ENCODE results near the gene PCLO. TPM values are rescaled to one million over a fixed set of nuclear protein-coding genes. Genes with fewer than 3 reads are reported as not detected.

PCLO gene
- total RNA-seq, 1 experiment from 2014 or later: 3.1 TPM

DNA sequence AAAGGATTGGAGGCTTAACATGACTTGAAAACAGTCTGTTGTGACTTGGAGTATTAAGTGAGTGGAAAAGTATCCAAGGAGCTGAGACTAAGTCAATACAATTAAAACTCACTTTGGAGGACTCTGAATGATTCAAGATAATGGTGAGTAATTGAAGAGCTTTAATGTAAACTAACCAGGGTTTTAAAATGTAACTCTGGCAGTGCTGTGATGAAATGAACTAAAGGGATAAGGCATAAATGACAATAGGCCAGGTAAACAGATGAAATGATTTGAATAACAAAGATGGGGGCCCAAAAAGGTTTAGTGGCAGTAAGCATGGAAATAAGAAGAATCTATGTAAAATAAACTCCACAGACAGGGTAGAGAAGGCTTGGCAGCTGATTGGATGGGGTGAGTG is 402.6 kb downstream of the PCLO start:
- H3K27ac ChIP-seq (ENCODE audit: insufficient read length, low read depth, low read length): peak overlapping the region; percentile 57
- no peaks in the 10 kb centered on the region for H3K79me1 ChIP-seq (ENCODE audit: insufficient read depth, low read depth, low read length, poor library complexity, severe bottlenecking)
- no peak for TF ChIP-seq CTCF (conservative IDR thresholded peaks at IDR 0.05)
- no peak overlapping the region for H2AFZ ChIP-seq (ENCODE audit: low read length)
- H4K5ac ChIP-seq (ENCODE audit: insufficient read length, low read depth, low read length): no peak overlapping the region
- peaks cover 2% of the 10 kb centered on the region; the same call in 1 of the 2 replicates for H3K4me1 ChIP-seq (ENCODE audit: insufficient read depth, low read length)
- H3K79me2 ChIP-seq (ENCODE audit: insufficient read depth, low read length): no peaks in the 10 kb centered on the region
- Mint-ChIP-seq H3K27ac (peak overlapping the region; percentile 14 to 95 (median 59); a peak in 6 of 7 replicates), H3K36me3 (ENCODE audit: insufficient read depth in 1 of 3, low read depth in 3 of 3) (peaks cover 0 to 2% (median 0%) of the 10 kb centered on the region in 3 experiments; a peak in 2 of 7 replicates), H3K27me3 (ENCODE audit: low read depth) (no peaks in the 10 kb centered on the region), H3K4me3 (peak overlapping the region; percentile 1; a peak in 4 of 5 replicates), H3K4me1 (peaks cover 41 to 44% of the 10 kb centered on the region in 2 experiments), H3K9me3 (no peaks in the 10 kb centered on the region; a peak in 1 of 5 replicates)
- no peak overlapping the region for H4K8ac ChIP-seq (replicated peaks; ENCODE audit: insufficient read length, low read depth, low read length)
- H2AK5ac ChIP-seq (ENCODE audit: insufficient read length, low read length): no peak overlapping the region
- no peak overlapping the region for H3K23ac ChIP-seq (ENCODE audit: insufficient read length, low read depth, low read length)
- H2BK20ac ChIP-seq (ENCODE audit: low read depth, low read length, poor library complexity, severe bottlenecking): no peak overlapping the region
- no peaks in the 10 kb centered on the region for H3K27me3 ChIP-seq (ENCODE audit: insufficient read depth, low read length)
- H2BK15ac ChIP-seq (ENCODE audit: low read depth, low read length): no peak overlapping the region
- no peak overlapping the region for H3T11ph ChIP-seq (ENCODE audit: low read length)
- H4K20me1 ChIP-seq (ENCODE audit: control insufficient read depth, insufficient read depth, insufficient read length): no peaks in the 10 kb centered on the region
- H2BK5ac ChIP-seq (ENCODE audit: insufficient read length, low read length): no peak overlapping the region
- peak overlapping the region; percentile 37 for H3K4me2 ChIP-seq (ENCODE audit: insufficient read depth, insufficient read length, low read length)
- no peak overlapping the region for H3K9ac ChIP-seq (ENCODE audit: extremely low read depth, insufficient read length, low read length)
- H2BK120ac ChIP-seq (ENCODE audit: low read depth, low read length, poor library complexity, severe bottlenecking): no peak overlapping the region
- H3K14ac ChIP-seq (ENCODE audit: insufficient read depth, low read length): no peak overlapping the region
- no peak overlapping the region for H3K4ac ChIP-seq (ENCODE audit: low read depth, low read length)
- no peak overlapping the region for H3K18ac ChIP-seq (ENCODE audit: insufficient read length, low read depth, low read length)
- H2BK12ac ChIP-seq (ENCODE audit: insufficient read length, low read depth, low read length): no peak overlapping the region
- no peak overlapping the region for H3K56ac ChIP-seq (ENCODE audit: insufficient read length, low read depth, low read length)
- no peaks in the 10 kb centered on the region for H3K9me3 ChIP-seq (ENCODE audit: control insufficient read depth, low read depth, low read length)
- H4K91ac ChIP-seq (ENCODE audit: insufficient read length, low read depth, low read length): no peak overlapping the region
- no peaks in the 10 kb centered on the region for H3K23me2 ChIP-seq (ENCODE audit: insufficient read length, low read depth, low read length, poor library complexity, severe bottlenecking)
- no peak for DNase-seq
